K562 (cell line): ENCODE results near the gene ZNF385D. TPM values are rescaled to one million over a fixed set of nuclear protein-coding genes. Genes with fewer than 3 reads are reported as not detected.
A peak's percentile ranks its signal among the peaks of the same experiment; 100 is the strongest.

Experiments used
- HDAC2 ChIP-seq: fragments of 450-650 bp; IDR thresholded peaks from 2 replicates; pipeline ENCODE4 v1.6.1; 2016; ENCODE audit warnings: mild to moderate bottlenecking
- HNRNPLL ChIP-seq: fragments of 200-400 bp; formaldehyde crosslinking; IDR thresholded peaks from 2 replicates; pipeline ENCODE4 v1.6.1; 2017; ENCODE audit warnings: low read length, low read depth, mild to moderate bottlenecking; ENCODE audit not compliant: poor library complexity, severe bottlenecking
- MAFG ChIP-seq: fragments of 450-650 bp; conservative IDR thresholded peaks from 2 replicates; pipeline ENCODE4 v1.6.1; 2016; ENCODE audit warnings: missing genetic modification characterization, missing compliant biosample characterization
- MAFK ChIP-seq: IDR thresholded peaks from 2 replicates; pipeline ENCODE4 v1.6.1; 2011; ENCODE audit warnings: low read length, improper control_type of control experiment
- MYC ChIP-seq, 2 experiments: fragments of 250-450 bp in 1 of 2; sonication (Bioruptor Pico) in 1 of 2; IDR thresholded peaks; 2 replicates each; pipeline versions ENCODE4 v1.5.1 to v1.6.1; 2012 to 2021; ENCODE audit warnings: low read depth in 2 of 2, borderline replicate concordance in 1 of 2, improper control_type of control experiment in 1 of 2, low read length in 1 of 2, mild to moderate bottlenecking in 1 of 2, moderate library complexity in 1 of 2
- NCOA4 ChIP-seq: fragments of 450-650 bp; IDR thresholded peaks from 2 replicates; pipeline ENCODE4 v1.6.1; 2018; ENCODE audit warnings: mild to moderate bottlenecking; ENCODE audit not compliant: partially characterized antibody
- NFE2 ChIP-seq: IDR thresholded peaks from 2 replicates; pipeline ENCODE4 v1.6.1; 2014; ENCODE audit warnings: antibody characterized with exemption, low read depth
- ZNF316 ChIP-seq: fragments of 450-650 bp; IDR thresholded peaks from 2 replicates; pipeline ENCODE4 v1.6.1; 2016
- polyA plus RNA-seq, 8 experiments: library from polyadenylated mRNA; depleted of rRNA in 4 of 8; stranded (reverse) in 5 of 8; unstranded in 3 of 8; fragments of >200 nt; fragmentation: Nextera tagmentation in 2 of 8; fragmentation: Illumina TruSeq in 1 of 8; extraction: Ambion mirVana in 2 of 8; extraction: Trizol in 1 of 8; gene quantifications; 2 replicates each; pipeline versions ENCODE4 v1.2.1 to v1.2.3, GENCODE V29; 2011 to 2014; ENCODE audit warnings: inconsistent platforms in 1 of 8, missing spikeins in 1 of 8
- total RNA-seq, 7 experiments: library from RNA; depleted of rRNA in 6 of 7; stranded (reverse); fragments of >200 nt in 6 of 7; fragmentation: Illumina TruSeq in 2 of 7; extraction: Trizol in 2 of 7; gene quantifications; 2 replicates each; pipeline versions ENCODE4 v1.2.1 to v1.2.3, GENCODE V29; 2011 to 2021; ENCODE audit warnings: low replicate concordance in 1 of 7
- TF ChIP-seq, protein P1 (sequence below), 2 experiments: fragments of 150-350 bp in 1 of 2; IDR thresholded peaks; 2 replicates each; pipeline ENCODE4 v1.6.1; 2012 to 2016; ENCODE audit warnings: low read depth in 2 of 2, low read length in 2 of 2, mild to moderate bottlenecking in 1 of 2, moderate library complexity in 1 of 2
- TF ChIP-seq, protein P2 (sequence below), 2 experiments: fragments of 450-650 bp; IDR thresholded peaks; 2 replicates each; pipeline ENCODE4 v1.6.1; 2018; ENCODE audit warnings: mild to moderate bottlenecking in 2 of 2, low read depth in 1 of 2; ENCODE audit not compliant: partially characterized antibody in 2 of 2
- TF ChIP-seq, protein P3 (sequence below): fragments of 450-650 bp; conservative IDR thresholded peaks from 2 replicates; pipeline ENCODE4 v1.6.1; 2016; ENCODE audit warnings: missing genetic modification characterization, low read depth, mild to moderate bottlenecking, missing compliant biosample characterization, moderate library complexity
- TF ChIP-seq, protein P4 (sequence below), 3 experiments: IDR thresholded peaks in 2 of 3; conservative IDR thresholded peaks in 1 of 3; 2 replicates each; pipeline ENCODE4 v1.5.1; 2011 to 2012; ENCODE audit warnings: low read length in 3 of 3, mild to moderate bottlenecking in 3 of 3, control low read depth in 2 of 3, improper control_type of control experiment in 1 of 3, inconsistent platforms in 1 of 3, low read depth in 1 of 3, mixed read lengths in 1 of 3, moderate library complexity in 1 of 3; ENCODE audit not compliant: insufficient read depth in 2 of 3

The ZNF385D gene
- total and polyA plus RNA-seq, 9 of the 15 experiments (the other 6 are each of a cell fraction or from before 2014, with no cell fraction given), result 0.14 to 1.7 (median 0.51) TPM

GRCh38 chr3:21551019-21551418, 200.0 kb downstream of the ZNF385D start (continued):
- TF ChIP-seq, protein P1, sequence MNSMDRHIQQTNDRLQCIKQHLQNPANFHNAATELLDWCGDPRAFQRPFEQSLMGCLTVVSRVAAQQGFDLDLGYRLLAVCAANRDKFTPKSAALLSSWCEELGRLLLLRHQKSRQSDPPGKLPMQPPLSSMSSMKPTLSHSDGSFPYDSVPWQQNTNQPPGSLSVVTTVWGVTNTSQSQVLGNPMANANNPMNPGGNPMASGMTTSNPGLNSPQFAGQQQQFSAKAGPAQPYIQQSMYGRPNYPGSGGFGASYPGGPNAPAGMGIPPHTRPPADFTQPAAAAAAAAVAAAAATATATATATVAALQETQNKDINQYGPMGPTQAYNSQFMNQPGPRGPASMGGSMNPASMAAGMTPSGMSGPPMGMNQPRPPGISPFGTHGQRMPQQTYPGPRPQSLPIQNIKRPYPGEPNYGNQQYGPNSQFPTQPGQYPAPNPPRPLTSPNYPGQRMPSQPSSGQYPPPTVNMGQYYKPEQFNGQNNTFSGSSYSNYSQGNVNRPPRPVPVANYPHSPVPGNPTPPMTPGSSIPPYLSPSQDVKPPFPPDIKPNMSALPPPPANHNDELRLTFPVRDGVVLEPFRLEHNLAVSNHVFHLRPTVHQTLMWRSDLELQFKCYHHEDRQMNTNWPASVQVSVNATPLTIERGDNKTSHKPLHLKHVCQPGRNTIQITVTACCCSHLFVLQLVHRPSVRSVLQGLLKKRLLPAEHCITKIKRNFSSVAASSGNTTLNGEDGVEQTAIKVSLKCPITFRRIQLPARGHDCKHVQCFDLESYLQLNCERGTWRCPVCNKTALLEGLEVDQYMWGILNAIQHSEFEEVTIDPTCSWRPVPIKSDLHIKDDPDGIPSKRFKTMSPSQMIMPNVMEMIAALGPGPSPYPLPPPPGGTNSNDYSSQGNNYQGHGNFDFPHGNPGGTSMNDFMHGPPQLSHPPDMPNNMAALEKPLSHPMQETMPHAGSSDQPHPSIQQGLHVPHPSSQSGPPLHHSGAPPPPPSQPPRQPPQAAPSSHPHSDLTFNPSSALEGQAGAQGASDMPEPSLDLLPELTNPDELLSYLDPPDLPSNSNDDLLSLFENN (IDR thresholded peaks at IDR 0.05; ENCODE audit: low read depth in 2 of 2, low read length in 2 of 2), result no peak
- TF ChIP-seq, protein P2, sequence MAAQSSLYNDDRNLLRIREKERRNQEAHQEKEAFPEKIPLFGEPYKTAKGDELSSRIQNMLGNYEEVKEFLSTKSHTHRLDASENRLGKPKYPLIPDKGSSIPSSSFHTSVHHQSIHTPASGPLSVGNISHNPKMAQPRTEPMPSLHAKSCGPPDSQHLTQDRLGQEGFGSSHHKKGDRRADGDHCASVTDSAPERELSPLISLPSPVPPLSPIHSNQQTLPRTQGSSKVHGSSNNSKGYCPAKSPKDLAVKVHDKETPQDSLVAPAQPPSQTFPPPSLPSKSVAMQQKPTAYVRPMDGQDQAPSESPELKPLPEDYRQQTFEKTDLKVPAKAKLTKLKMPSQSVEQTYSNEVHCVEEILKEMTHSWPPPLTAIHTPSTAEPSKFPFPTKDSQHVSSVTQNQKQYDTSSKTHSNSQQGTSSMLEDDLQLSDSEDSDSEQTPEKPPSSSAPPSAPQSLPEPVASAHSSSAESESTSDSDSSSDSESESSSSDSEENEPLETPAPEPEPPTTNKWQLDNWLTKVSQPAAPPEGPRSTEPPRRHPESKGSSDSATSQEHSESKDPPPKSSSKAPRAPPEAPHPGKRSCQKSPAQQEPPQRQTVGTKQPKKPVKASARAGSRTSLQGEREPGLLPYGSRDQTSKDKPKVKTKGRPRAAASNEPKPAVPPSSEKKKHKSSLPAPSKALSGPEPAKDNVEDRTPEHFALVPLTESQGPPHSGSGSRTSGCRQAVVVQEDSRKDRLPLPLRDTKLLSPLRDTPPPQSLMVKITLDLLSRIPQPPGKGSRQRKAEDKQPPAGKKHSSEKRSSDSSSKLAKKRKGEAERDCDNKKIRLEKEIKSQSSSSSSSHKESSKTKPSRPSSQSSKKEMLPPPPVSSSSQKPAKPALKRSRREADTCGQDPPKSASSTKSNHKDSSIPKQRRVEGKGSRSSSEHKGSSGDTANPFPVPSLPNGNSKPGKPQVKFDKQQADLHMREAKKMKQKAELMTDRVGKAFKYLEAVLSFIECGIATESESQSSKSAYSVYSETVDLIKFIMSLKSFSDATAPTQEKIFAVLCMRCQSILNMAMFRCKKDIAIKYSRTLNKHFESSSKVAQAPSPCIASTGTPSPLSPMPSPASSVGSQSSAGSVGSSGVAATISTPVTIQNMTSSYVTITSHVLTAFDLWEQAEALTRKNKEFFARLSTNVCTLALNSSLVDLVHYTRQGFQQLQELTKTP (IDR thresholded peaks at IDR 0.05; ENCODE audit: low read depth in 1 of 2, partially characterized antibody in 2 of 2), result no peak
- 0 out of 2 replicates have a peak, but pooled peaks have one; percentile 14 for TF ChIP-seq MYC (IDR thresholded peaks at IDR 0.05; ENCODE audit: low read depth, low read length)
- no peak for TF ChIP-seq MYC (CRISPR knock-in tag; IDR thresholded peaks at IDR 0.05; ENCODE audit: borderline replicate concordance, low read depth)
- peak; percentile 59 for TF ChIP-seq ZNF316
- no peak for TF ChIP-seq NCOA4
- TF ChIP-seq HDAC2, result no peak
- TF ChIP-seq HNRNPLL, result no peak
- TF ChIP-seq, protein P3, sequence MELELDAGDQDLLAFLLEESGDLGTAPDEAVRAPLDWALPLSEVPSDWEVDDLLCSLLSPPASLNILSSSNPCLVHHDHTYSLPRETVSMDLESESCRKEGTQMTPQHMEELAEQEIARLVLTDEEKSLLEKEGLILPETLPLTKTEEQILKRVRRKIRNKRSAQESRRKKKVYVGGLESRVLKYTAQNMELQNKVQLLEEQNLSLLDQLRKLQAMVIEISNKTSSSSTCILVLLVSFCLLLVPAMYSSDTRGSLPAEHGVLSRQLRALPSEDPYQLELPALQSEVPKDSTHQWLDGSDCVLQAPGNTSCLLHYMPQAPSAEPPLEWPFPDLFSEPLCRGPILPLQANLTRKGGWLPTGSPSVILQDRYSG (tag), result no peak
- TF ChIP-seq MAFK, result 0 out of 2 replicates have a peak, but pooled peaks have one; percentile 36
- TF ChIP-seq, protein P4, sequence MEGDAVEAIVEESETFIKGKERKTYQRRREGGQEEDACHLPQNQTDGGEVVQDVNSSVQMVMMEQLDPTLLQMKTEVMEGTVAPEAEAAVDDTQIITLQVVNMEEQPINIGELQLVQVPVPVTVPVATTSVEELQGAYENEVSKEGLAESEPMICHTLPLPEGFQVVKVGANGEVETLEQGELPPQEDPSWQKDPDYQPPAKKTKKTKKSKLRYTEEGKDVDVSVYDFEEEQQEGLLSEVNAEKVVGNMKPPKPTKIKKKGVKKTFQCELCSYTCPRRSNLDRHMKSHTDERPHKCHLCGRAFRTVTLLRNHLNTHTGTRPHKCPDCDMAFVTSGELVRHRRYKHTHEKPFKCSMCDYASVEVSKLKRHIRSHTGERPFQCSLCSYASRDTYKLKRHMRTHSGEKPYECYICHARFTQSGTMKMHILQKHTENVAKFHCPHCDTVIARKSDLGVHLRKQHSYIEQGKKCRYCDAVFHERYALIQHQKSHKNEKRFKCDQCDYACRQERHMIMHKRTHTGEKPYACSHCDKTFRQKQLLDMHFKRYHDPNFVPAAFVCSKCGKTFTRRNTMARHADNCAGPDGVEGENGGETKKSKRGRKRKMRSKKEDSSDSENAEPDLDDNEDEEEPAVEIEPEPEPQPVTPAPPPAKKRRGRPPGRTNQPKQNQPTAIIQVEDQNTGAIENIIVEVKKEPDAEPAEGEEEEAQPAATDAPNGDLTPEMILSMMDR (IDR thresholded peaks at IDR 0.05 in 2 of 3, conservative IDR thresholded peaks at IDR 0.05 in 1 of 3; ENCODE audit: insufficient read depth in 2 of 3, low read depth in 1 of 3, low read length in 3 of 3), result peak; percentile 26 to 54 (median 37); a peak in 3 of 6 replicates
- peak; percentile 55 for TF ChIP-seq NFE2
- peak; percentile 60; the same call in 1 of the 2 replicates for TF ChIP-seq MAFG
